GM15510 (cell line): ENCODE results near the gene COL24A1.

Experiments
- POLR2A ChIP-seq: IDR thresholded peaks from 3 replicates; pipeline ENCODE4 v1.6.1; 2011; ENCODE audit warnings: borderline replicate concordance; ENCODE audit not compliant: insufficient read length; ENCODE audit errors: extremely low read depth

Gene COL24A1

DNA sequence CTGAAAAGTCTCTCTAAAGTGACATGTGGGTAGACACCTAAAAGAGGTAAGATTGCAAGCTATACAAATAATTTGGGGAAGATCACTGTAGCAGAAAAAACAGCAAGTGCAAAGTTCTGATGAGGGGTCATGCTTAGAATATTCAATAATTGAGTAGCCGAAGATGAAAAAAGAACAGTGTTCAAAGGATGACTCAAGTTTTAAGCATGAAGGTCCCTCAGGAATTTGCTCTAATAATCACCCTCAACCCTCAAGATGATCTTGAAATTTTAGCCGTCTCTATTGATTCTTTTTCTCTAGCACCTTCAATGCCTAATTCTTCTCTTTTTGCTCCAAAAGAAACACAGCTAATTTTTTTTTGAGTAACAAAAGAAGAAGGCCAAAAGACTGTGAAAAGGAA lies 257.7 kb downstream of the COL24A1 start:
- TF ChIP-seq POLR2A = no peak

DNA sequence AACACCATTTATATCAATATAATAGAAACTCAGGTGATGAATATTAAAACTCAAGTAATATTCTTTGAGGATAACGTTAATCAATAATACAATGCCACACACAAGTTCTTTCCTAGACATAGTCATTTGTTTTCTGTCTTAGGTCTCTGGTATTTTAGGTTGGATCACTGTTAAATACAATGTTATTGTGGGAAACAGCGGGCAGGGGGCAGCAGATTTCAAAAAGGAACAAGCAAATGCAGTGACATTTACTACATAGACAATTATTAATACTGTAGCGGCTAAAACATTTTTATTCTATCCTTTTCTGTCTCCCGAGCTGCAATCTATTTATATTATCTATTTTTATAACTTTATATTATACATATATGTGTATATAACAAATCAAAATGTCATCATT lies 261.9 kb downstream of the COL24A1 start:
- no peak for TF ChIP-seq POLR2A

DNA sequence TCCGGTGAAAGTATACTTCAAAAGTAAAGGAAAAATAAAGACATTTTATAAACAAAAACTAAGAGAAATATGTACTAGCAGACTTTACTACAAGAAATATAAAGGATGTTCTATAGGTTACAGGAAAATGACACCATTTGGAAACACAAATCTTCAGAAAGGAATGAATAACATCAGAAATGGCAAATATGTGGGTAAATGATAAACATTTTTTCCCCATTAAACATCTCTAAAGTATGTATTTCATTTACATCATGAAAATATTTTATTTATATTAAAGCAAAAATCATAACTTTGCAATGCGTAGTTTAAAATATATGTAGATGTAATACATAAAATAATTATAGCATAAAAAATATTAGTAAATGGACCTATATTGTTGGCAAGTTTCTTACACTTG lies 264.2 kb downstream of the COL24A1 start:
- TF ChIP-seq POLR2A = no peak

DNA sequence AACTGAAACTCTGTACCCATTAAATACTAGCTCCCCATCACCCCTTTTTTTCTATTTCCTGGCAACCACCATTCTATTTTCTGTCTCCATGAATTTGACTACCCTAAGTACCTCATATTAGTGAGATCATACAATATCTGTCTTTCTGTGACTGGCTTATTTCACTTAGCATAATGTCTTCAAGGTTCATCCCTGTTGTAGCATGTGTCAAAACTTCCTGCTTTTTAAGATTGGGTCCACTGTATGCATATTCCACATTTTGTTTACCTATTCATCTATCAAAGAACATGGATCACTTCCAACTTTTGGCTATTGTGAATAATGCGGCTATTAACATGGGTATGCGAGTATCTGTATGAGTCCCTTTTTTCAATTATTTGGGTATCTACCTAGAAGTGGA lies 266.7 kb downstream of the COL24A1 start:
- no peak for TF ChIP-seq POLR2A

DNA sequence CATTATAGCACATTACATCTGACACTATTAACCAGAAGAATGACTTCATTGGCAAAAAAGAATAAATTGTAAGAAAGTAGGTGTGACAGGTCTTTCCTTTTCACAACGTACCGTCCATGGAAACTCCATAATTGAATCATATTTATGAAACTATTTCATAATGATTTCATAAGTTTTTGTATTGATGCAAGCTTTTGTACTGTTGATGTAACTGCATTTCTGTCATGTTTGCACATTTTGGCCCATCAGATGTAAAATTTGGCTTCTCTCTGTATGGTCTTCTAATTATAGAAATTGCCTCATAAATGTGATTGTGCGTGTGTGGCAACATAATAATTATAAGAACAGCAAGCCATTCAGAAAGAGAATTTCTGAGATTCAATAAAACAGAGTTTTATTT lies 267.7 kb downstream of the COL24A1 start:
- no peak for TF ChIP-seq POLR2A

DNA sequence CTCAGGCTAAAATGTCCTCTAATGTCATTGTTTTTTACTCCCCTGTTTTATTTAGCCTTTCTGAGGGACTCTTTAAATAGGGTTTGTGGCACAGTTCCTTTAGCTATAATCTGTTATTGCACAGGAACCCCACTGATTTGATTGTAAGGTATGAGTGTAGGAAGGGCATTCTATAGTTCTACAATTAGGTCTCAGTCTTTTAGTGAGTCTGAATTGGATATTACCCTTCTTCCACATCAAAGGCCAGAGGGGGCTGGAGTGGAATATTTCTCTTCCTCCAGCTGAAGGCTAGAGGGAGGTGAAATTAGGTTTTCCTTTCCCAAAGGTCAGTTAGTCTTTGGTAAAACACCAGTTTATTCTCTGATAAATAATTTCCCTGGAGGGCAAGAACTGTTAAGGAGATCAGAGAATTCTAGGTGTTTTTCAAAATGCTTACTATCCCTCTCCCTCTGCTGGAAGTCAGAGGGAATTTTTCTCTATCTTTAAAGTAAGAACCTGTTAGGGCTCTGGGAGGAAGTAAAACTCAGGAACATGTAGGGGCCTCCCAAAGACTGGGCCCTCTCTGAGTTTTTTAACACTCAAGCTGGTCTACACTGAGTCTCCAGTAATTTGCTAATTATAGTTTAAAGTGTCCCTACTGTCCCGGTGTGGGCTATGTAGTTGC lies 272.1 kb downstream of the COL24A1 start:
- TF ChIP-seq POLR2A = no peak

DNA sequence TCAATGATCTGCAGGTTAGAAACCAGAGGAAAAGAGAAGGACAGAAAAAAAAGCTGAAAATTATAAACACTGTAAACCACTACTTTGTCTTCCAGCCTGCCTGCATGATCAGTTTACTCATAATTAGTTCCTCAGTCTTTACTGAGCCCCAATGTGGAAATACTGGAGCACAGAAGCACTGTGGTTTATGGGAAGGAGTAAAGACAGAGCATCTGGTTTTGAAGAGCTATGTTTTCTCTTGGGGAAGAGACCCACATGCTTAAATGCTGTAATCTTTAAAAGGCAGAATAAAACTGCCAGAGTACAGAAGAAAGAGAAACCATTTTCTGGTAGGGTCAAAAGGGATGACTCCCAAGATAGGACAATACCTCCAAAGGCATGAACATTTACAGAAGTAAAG lies 289.4 kb downstream of the COL24A1 start:
- TF ChIP-seq POLR2A = no peak

DNA sequence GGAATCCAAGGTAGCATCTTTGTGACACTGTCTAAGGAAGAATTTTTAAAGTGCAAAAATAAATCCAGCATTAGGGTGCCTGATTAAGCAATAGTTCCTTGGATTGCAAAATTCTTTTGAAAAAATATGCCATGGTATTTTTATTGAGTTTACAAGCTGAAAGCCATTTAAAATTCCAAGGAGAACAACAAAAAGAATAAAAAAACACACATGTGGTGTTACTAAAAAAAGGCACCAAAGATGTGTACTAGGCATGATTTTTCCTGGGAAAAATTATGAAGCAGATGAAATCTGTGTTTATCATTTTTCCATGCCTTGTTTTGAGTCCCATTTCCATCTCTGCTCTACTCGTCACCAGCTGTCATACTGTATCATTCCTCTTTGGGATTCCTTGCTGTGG lies 291.4 kb downstream of the COL24A1 start:
- no peak for TF ChIP-seq POLR2A

DNA sequence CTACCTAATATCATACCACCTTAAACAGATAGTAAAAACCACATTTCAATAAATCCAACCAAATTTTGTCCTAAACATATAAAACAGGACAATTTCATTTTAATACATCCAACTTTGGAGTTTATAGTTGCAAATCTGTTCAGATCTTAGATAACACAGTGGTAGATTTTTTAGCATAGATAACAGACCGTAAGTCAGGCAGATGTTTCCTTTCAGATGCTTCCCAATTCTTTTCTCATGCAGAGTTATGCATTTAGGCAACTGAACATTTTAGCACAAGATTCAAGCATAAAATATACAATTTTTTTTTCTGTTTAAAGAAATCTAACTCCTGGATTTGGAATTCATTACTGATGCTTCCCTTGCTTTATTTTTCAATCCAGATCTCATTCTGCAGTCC lies 291.8 kb downstream of the COL24A1 start:
- no peak for TF ChIP-seq POLR2A

DNA sequence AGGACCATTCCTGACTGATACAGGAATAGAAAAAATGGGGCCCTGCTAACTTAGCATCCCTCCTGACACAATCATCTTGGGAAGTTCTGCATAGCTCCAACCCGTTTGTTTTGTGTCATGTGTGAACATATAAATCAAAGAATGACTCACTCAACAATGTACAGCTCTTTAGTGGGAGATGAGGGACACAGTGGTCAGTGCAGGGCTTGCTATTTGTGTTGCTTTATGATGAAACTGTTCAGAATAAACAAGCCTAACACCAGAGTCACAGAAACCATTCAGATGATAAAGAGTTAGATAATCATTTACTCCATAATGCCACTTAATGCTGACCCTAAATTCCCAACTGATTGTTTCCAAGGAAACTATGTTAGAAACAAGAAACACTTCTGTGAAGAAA lies 294.1 kb downstream of the COL24A1 start:
- TF ChIP-seq POLR2A = no peak

DNA sequence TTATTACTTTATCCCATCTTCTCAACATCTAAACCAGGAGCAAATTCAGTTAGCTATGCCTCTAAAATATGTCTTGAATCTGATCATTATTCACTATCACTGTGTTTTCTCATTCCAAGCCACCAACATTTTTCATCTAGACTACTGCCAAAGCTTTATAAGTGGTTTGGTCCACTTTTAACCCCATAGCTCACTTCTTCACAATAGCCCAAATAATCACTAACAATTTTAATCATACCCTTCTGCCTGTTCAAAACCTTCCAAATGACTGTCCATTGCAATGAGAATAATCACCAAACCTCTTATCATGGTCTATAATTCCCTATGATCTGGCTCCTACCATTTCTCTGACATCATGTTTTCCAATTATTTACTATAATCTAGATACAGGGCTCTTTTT lies 298.6 kb downstream of the COL24A1 start:
- TF ChIP-seq POLR2A = no peak

DNA sequence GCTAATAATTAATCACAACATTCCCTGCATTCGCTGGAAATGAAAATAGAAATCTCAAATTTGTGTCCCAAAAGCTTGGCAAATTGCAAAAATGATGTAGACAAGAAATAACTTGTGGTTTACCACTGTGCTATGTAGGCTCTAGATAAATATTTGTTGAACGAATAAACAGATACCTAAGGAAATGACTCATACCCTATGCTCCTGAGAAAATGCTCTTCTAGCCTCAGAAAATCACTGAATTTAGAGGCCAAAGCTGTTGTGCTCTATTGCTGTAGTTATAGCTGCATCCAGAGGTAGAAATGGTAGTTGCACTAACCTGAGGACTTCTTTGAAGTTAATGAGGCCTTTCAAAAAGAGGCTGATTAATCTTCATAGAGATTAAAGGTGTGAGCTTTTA lies 306.3 kb downstream of the COL24A1 start:
- TF ChIP-seq POLR2A = no peak

DNA sequence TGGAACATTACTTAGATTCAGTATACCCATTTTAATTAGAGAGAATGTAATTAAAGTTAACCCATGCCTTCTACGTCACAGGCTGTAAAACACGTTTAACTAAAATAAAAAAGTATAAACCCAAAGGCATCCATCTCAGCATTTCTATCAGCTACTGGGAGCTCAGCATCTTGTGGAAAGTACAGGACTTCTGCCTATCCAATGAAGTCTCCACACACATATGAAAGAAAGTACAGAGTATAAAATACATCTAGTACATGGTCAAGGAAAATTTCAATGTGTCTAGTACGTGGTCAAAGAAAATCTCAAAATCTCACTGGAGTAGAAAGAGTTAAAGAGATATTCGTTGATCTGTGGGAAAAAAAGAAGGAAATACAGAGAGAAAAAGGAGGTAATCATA lies 306.9 kb downstream of the COL24A1 start:
- no peak for TF ChIP-seq POLR2A

DNA sequence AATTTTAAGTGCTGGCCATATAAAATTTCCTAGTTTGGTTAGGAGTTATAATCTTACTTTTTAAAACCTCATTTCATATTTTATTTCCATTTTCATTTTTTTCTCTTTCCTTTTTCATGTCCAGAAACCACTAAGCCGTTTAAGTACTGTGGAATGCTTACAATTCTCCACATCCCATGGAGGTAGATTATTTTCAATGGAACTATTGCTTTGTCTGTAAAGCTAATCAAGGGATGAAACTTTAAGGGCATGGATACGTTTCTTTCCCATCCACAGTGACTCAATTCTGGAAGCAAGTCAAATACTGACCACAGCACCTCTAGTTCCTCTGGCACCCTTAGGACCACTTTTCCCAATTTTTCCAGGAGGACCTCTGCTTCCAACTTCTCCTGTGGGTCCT lies 309.2 kb downstream of the COL24A1 start:
- TF ChIP-seq POLR2A = no peak

DNA sequence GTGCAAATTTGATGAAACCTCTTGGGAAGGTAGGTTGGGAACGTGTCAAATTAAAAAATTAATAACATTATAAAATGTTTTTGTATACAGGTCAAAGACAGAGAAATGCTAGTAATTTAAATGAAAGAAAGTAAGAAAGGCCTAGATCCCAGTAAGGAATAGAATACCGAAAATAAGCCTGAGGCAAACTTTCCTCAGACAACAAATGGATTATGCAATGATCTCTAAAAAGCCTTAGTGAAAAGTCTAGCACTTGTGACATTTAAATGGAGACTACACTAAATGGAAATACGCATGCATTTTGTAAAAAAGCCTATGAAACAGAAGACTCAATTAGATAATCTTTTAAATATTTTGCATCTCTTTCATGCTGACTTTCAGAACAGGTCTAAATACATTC lies 309.9 kb downstream of the COL24A1 start:
- no peak for TF ChIP-seq POLR2A

DNA sequence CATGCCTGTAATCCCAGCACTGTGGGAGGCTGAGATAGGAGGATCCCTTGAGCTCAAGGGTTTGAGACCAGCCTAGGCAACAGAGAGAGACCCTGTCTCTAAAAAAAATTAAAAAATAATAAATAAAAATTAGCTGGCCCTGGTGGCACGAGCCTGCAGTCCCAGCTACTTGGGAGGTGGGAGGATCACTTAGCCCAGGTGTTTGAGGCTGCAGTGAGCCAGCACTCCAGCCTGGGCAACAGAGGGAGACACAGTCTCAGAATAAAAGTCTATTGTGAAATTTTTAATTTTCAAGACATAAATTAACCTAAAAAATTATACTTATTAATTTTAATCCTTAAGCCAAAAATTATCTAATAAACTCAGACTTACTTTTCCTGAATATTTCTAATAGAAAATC lies 317.1 kb downstream of the COL24A1 start:
- no peak for TF ChIP-seq POLR2A

DNA sequence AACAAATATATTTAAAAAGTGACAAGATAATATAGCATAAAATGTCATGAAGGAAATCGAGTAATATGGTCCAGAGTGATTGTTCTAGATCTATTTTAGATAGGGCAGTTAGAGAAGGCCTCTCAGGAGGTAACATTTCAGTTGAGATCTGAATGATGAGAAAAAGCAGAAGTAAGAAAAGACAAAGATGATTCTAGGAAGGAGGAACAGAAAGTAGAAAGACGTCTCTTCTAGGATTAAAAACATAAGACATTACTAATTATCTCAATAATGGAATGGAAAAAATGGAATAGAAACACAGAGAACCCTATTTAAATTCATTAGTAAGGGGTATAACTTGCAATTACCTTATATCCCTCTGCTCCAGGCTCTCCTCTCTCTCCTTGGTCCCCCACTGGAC lies 318.3 kb downstream of the COL24A1 start:
- TF ChIP-seq POLR2A = no peak
